ENCODE measurements around the gene FREM1.

FREM1 gene

DNA sequence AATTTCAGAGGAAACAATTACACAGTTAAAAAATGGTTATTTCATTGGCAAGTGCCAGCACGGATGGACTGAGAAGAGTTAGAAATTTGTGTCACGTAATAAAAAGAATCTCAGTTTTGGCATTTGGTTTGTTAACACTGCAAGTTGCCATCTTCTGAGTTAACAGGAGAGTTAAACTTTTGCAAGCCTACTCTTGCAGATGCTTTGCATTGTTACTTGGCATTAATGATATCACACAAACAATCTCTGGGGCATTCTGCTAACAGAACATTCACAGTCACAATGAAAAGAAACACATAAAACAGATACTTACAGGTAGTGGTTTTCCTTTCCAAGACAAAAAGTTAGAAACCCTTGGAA, 647 bp downstream of the FREM1 start:
- no peak for DNase-seq (ENCODE audit: low read depth in 2 of 2)

DNA sequence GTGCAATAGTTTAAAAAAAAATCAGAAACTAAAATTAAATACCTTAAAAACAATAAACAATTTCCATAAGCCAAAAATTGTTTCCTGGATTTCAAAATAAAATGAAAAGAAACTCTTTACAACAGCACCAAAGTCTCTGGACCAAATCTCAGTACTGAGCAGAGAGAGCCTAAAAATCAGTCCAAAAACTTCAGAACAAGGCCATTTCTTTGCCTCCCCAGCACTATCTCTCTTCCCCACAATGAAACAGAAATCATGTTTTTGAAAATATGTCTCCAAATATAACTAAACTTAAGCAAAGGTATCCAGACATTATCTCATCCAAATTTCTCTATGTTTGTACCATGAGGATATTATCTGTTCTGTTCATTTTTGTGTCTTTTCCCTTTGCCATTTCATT, 1.0 kb downstream of the FREM1 start:
- no peak for DNase-seq (ENCODE audit: low read depth in 2 of 2)

DNA sequence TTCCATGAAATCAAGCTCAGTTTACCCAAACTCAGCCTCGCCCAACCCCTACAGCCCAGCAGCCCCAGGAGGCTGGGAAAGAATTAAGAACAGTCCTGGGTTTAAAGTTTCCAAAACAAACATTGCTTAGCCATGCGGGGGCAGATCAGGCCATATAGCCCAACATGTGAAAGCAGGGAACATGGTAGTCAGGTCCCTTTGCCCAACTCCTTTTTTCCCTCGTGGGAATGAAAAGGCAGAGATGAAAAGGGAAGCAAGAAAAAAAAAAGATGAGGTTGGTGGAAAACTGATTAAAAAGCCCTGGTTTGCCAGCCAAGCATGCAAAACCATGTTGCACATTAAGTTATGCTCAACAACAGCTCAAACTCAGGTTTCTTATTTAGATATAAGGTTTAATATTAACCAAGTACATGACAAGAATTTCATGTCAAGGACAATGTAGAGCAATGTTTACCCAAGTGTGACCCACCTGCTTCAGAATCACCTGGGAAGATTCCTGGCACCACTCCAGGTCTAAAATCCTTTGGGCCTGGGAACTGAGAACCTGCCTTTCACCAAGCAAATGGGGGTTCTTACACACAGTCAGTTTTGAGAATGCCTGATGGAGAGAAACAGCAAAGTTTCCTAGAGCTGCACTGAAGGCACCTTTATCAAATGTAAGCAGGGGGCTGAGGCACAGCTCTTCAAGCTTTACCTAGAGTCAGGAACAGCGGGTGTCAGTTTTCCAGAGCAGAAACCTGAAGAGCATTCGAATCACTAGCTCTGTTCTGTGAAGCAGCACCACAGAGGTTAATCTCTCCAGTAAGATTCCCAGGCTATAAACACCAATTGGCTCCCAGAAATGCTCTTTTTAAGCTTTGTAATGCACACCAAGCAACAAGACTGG, 1.7 kb downstream of the FREM1 start:
- no peak for DNase-seq (ENCODE audit: low read depth in 2 of 2)

DNA sequence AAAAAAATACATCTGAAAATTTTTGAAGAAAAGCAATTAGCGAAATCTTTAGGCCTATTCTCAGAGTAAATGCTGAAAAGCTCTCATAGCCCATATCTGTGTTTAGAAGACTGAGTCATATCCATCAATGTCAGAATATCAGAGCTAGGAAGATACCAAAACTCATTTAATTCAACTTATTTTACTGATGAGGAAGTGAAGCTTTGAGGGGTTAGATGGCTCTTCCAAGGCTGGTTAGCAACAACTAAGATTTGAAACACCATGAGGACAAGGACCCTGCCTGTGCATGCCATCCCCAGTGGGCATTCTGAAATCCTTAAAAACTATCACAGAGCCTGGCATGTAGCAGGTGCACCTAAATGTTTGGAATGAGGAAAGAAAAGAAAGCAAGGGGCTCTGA, 2.5 kb downstream of the FREM1 start:
- DNase-seq (ENCODE audit: low read depth in 2 of 2): no peak

DNA sequence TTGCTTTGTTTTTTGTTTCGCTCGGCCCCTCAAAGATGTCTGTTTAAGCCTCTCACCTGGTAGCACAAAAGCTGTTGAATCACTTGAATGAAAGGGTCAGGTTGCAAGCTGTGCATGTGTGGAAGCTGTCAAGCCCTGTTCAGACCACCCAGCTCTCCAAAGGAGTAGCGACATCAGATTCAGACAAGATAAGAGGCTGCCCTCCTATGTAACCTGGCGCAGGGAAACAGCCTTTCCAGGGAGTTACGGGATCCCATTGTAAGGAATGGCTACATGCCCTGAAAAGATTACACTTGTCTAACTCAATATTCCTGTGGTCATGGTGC, 2.9 kb downstream of the FREM1 start:
- no peak for DNase-seq (ENCODE audit: low read depth in 2 of 2)

DNA sequence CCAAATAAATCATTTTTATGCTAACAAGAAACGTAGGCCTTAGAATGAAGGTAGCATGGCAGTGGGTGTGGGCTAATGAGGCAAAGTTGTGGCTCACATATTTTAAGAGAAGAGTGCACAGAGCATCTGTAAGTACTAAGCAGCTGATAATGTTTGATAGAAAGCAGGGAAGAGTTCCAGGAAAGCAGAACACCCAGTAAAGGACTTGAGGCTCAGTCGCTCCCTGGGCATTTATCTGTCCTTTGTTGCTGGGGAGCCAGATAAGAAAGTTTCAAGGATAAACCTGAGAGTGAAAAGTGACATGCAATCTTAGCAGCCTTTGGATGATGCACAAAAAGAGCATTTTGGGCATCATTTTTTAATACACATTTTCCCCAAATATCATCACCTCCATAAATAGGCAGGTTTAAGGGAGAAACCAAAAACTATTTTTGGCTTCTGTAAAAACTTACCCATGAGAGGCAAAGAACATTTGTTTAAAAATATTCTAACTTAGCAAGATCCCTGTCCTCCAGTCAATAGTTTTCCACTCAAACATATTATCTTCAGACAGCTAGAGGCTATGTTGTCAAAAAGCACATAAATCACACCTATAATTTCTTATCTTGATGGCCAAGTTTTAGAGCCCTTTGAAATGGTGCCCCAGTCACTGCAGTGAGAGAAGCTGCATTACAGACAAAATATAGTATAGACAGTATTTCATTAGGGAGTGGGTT, 3.4 kb downstream of the FREM1 start:
- no peak for DNase-seq (ENCODE audit: low read depth in 2 of 2)

DNA sequence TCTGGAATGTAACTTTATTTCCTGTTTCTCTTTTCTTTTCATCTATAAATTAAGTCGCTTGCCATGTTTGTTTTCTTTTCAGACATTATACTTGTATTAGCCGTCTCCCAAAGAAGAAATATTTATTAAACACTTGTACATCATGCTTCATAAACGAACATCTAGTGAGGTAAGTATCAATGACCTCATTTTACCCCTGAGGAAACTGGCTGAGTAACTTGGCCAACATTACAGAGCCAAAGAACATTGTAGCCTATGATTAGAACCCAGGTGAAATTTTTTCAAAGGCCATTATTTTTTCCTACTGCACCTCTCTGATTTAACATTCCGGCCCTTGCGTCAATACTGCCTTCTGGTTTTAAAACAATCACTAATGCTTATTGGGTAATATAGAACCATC, 4.2 kb downstream of the FREM1 start:
- DNase-seq (ENCODE audit: low read depth in 2 of 2): no peak

DNA sequence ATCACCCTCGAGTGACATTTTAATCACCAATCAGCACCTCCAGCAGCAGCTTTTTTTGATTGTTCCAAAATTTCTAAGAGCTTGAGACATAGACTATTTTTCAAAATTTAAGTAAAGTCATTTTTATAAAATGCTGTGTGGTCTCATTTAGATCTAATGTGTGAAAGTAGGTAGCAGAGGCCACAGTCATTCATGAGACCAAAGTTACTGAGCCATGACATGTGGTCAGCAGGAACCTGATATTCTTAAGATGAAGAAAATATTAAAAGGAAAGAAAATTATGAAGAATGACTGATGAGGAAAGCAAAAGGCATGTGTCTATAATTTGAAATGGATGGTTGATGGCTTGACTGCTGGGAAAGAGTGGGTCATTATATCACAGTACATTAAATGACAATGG, 7.2 kb downstream of the FREM1 start:
- no peak for DNase-seq (ENCODE audit: low read depth in 2 of 2)

DNA sequence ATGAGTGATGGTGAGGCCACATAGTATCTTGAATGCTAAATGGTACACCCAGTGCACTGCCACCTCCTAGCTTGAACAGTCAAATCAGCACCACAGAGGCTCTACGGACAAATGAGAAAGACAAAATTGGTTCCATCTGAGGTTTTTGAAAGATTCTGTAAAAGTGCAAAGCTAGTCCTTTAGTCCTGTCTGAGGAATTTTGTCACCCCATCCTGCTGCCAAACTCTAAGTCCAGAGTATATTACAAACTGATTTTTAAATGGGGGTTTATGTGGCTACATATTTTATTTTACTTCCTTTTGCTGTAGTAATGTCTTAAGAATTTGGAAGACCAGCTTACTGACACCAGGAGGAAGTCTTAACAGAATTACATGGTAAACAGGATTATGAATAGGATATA, 7.7 kb downstream of the FREM1 start:
- DNase-seq (ENCODE audit: low read depth in 2 of 2): no peak

DNA sequence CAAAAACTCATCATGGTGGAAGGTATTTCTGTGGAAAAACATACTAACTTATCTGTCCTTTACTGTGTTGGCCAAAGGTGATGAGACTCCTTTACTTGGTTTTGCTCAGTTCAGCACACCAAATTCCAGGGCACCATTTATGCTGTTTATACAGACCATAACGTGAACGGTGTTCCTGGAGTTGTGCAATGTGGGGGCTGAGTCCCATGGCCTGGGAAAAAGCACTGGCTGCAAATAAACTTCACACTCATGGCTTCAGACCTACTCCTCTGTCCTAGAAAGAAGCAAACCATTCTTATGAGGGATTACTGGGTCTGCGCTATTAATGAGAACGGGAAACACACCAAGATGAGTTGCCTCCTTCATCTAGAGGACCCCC, 10.4 kb downstream of the FREM1 start:
- no peak for DNase-seq (ENCODE audit: low read depth in 2 of 2)

DNA sequence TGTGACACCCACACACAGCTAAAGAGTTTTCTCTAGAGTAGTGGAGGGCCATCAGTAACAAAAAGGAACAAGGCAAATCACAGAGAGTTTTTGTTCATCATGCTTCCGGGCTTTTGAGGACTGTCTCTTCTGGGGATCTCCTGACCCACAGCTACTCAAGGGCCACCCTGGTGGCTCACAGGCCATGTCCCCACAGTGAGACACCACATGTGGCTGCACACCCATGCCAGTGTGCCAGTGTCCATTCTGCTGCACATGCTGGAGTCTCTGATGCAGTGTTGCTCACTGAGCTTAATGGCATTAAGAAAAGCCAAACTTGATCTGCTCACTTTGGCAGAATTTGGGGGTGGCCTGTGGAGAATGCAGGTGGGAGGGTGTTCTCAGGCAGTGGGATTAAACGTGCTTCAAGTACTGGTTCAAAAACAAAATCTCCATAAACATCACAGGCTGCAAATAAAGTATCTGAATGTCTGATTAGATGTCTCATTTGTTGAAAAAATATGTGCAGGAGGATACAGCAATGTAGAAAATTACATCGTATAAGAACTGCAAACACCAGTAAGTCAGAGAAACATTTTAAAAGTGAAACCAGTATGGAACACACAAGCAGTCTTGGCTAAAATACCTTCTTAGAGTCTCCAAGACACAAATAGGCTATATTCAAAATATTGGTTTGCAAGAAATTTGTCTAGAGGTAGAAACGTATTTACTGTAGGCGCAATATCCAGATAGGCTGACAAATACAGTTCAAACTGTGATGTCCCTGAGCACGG, 11.0 kb downstream of the FREM1 start:
- DNase-seq (ENCODE audit: low read depth in 2 of 2): no peak

DNA sequence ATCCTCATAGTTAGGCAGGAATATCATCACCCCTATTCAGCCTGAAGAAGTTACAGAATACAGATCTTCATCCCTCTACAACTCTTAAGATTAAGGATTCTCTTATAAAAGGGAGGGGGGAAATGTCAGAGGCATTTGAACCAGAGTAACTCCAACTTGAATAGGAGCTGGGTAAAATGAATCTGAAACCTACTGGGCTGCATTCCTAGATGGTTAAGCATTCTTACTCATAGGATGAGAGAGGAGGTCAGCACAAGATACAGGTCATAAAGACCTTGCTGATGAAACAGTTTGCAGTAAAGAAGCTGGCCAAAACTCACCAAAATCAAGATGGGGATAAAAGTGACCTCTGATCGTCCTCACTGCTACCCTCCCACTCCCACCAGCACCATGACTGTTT, 14.4 kb downstream of the FREM1 start:
- no peak for DNase-seq (ENCODE audit: low read depth in 2 of 2)

DNA sequence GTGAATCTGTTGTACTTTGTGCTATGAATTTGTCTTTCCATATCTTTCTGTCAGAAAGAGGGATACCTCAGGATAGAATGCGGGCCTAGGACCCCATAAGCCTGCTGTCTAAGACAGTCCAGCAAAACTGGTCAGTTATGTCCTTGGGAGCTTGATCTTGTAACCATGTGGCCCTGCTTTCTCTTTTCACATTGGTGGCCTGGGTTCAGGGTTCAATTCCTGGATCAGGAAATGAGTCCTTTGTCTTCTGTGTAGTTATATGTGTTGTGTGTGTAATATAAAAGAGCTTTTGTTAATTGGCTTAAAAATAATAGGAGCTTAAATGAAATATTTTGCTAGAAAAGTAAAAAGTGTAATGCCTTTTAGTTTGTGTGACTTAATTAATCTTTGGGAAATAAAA, 16.9 kb downstream of the FREM1 start:
- DNase-seq (ENCODE audit: low read depth in 2 of 2): no peak

DNA sequence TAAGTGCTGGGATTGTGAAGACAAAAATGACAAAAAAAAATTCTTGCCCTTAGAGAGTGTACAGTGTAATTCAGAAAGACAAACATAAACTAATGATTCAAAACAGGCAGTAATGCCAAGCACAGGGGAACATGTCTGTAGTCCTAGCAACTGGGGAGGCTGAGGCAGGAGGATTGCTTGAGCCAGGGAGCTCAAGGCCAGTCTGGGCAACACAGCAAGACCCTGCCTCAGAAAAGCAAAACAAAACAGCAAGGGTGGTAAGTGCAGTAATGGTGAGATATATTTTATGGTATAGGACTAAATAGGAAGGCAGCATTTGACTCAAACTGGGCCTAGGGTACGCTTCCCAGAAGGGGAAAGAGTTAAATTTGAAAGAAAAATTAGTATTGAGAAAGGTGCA, 18.9 kb downstream of the FREM1 start:
- no peak for DNase-seq (ENCODE audit: low read depth in 2 of 2)

DNA sequence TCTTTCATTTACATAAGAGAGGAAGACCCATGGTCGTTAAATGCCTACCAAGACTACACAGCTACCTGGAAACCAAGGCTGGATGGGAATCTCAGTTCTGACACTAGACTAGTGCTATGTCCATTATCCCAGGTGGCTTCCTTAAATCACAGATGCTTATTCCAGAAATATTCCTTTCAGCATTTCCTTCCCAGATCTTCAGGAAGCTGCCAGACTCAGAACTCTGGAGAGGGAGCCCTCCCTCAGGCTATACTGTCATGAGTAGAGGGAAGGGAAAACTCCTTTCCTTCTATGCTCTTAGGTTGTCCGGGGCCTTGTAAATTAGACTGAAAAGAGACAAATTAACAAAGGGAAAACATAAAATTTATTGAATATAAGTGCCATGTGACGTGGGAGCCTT, 20.8 kb downstream of the FREM1 start:
- DNase-seq (ENCODE audit: low read depth in 2 of 2): no peak

DNA sequence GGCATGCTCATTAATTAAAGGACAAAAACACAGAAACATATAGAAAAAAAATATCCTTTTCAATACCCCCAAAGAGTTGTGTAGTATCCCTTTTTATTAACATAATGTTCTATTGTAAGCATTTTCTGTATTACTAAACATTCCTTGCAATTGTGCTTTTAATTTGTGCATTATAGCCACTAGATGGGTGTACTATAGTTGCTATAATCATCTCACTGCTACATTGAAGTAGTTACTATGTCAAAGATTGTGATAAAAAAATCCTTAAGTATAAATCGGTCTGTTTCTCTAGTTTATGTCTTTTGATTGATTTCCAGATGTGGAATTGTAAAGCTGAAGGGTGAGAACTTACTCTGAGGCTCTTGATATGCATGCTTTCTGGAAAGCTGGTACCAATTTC, 21.4 kb downstream of the FREM1 start:
- no peak for DNase-seq (ENCODE audit: low read depth in 2 of 2)

DNA sequence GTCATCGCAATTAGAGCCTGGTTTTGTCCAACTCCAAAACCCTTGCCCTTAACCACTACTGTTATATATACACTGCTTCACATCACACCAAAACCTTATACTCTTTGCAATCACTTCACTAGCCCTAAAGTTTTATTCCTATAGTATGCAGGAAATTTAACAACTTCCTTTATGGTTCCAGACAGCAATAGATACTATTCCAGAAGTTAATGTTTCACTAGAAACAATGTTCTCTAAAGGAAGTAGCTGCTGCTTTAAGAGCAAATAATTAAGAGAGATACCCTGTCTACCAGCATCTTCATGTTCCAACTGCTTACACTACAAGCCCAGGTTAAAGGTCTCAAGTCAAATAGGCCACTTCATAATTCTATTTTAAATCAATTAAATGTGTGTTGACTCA, 22.0 kb downstream of the FREM1 start:
- no peak for DNase-seq (ENCODE audit: low read depth in 2 of 2)

DNA sequence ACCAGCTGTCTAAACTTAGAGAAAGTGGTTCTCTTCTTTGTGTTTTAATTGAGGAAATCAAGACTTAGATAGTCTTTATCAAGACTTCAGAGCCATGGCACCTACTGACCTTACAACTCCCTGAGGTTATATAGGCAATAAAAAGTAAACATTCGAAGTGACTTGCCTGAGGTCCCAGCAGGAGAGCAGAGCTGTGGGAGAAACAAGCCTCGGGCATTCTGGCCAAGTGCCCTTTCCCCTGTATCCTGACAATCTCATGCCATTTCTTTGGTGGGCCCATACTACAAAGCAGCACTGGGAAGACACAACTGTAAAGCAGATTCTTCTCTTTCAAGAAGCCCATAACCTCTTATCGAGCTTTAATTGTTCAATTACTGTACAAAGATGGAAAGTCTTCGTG, 23.1 kb downstream of the FREM1 start:
- no peak for DNase-seq (ENCODE audit: low read depth in 2 of 2)

DNA sequence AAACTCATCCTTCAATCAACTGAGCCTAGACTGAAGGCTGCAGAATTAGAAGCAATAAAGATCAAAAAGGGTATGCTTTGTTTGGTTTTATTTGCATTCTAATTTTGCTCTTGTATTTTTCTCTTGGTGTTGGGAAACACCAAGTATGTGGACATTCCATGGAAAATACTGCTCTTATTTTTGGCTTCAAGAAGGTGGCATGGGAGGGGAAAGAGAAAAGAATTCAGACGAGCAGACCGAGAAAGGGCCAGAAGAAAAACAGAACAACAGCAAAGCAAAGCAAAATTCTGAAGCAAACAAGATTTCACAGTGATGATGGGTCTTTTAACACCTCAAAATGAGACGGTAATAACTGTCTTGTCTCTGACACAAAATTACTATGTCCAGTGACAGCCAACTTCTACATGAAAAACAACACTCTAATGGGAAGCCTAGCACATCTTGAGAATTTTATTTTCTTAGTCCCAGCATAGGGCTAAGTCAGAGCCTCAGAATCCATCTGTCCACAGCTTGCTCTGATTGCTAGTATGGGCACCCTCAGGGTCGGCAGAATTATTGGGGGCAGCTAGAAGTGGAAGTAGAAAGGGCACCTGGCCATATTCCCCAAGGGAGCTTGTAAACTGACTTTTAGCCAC, 26.8 kb downstream of the FREM1 start:
- no peak for DNase-seq (ENCODE audit: low read depth in 2 of 2)

DNA sequence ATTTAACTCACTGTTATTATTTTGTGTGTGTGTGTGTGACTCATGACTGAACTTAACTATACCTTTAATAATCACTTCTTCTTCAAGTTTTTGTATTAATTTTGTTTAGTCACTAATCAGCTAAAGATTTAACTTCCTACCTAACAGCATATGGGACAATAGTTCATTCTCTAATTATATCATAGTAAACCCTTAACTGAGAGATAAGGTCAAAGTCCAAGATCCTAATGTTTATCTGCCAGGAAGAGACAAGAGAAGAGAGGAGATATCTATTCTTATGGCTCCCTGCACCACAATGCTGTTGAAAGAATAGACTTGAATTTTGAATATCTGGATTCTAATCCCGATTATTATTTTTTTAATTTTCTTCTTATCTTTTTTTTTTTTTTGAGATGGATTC, 28.1 kb downstream of the FREM1 start:
- DNase-seq (ENCODE audit: low read depth in 2 of 2): no peak

DNA sequence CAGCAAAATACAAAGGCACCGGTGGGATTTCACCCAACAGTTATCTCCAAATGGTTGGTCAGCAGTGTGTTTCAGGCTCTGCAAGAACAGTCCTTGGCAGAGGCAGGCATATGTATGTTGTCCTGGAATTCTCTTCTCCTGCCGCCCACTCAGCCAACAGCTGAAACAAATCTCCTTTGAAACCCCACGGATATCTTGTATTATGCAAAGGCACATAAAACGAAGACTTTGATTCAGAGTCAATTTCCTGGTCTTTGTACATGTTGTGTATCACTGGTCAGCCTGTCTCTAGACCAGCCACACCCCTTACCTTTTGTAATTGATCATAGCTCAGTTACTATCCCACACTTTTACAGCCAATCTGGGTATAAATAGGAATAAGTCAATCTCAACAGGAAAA, 29.2 kb downstream of the FREM1 start:
- no peak for DNase-seq (ENCODE audit: low read depth in 2 of 2)

DNA sequence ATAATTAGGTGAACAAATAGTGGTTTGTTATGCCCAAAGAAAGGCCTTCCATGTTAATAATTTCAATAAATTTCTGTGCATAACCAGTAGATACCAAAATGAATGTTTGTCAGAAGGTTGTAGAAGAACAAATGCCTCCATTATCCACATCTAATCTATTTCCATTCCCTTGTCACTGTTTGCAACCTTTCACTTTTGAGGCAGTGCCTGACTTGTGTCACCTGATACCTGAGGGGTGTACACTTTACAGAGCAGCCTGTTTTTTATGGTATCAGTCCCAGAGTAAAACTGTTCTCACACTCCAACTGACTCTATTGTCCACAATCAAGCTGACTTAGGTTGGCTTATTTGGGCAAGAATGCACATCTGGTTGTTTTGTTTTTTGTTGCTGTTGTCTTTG, 40.1 kb downstream of the FREM1 start:
- DNase-seq (ENCODE audit: low read depth in 2 of 2): no peak

DNA sequence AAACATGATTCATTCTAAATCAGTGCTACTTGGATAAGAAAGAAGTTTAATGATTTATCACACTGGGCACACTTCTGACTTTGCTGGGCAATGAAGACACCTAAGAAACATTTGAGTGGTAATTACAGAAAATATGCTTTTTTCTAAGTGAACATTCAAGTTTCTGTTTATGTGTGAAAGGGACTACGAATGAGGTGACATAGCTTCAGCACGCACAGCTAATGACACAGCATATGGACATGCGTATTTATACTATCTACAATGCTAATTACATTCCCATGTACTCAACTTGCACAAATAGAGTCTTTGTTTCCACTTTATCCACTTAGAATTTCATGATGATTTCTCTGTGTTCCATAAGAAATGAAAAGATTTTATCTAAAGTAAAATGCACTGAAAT, 40.6 kb downstream of the FREM1 start:
- no peak for DNase-seq (ENCODE audit: low read depth in 2 of 2)

Data from stimulated activated CD4-positive, alpha-beta T cell treated with anti-CD3 and anti-CD28 coated beads, Interleukin-1b, Interleukin-23, amount 100 ng/mL, for 4 hours (primary cell).